Ovary (tissue), 3 donors: ENCODE measurements around the gene SLC44A1.

ENCODE experiments used
- EP300 ChIP-seq: sonication (generic); formaldehyde crosslinking; IDR thresholded peaks from one replicate; pipeline ENCODE4 v1.6.1; 2017; ENCODE audit warnings: antibody characterized with exemption
- POLR2A ChIP-seq: fragments of 450-650 bp; IDR thresholded peaks from one replicate; pipeline ENCODE4 v1.6.1; 2017; ENCODE audit warnings: antibody characterized with exemption, mild to moderate bottlenecking, moderate library complexity
- TF ChIP-seq, protein P1 (sequence below), 3 donors: fragments of 450-650 bp in 2 of 3; fragments of 200-600 bp in 1 of 3; IDR thresholded peaks; one replicate each; pipeline versions ENCODE4 v1.5.1 to v1.8.0; 2016 to 2022; ENCODE audit warnings: antibody characterized with exemption in 3 of 3, mild to moderate bottlenecking in 1 of 3
- donor health status: DM: no; HTN: no; CAD: no.

DNA sequence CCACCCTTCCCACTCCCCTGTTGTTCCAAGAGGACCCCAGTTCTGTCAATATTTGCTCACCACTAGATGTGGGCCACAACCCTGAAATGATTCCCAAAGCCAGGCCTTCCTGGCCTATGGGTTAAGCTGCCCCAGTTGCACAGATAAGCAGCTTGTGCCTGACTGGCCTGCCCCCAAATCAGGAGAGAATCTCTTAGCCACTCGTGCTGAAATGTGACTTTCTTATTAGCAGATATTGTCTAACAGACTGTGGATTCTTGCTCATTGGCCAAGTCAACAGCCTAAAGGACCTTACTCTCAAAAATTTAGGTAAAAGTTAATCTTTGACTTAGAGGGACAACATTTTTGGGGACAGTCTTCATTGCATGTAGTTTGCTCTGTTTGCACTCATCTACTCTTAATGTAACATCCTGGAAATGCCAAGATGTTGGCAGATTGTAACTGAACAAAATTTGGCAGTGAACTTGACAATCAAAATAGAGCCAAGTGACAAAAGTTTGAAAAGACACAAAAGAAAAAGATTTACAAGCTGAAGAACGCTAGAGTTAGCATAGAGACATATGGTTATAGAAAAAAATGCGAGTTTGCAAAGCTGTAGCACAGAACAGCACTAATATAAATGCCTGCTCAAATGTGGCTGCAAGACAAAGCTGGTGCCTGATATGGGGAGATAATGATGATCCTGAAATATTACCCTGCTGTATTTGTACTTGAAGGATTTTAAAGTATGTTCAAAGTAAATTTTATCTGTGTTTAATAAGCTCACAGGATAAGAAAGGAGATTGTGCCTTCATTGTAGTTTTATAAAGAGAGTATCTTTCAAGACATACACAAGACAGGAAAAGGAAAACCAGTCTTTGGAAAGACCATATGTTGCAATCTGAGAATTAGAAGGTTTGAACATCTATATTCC, 174.4 kb downstream of the SLC44A1 start:
- TF ChIP-seq, protein P1, sequence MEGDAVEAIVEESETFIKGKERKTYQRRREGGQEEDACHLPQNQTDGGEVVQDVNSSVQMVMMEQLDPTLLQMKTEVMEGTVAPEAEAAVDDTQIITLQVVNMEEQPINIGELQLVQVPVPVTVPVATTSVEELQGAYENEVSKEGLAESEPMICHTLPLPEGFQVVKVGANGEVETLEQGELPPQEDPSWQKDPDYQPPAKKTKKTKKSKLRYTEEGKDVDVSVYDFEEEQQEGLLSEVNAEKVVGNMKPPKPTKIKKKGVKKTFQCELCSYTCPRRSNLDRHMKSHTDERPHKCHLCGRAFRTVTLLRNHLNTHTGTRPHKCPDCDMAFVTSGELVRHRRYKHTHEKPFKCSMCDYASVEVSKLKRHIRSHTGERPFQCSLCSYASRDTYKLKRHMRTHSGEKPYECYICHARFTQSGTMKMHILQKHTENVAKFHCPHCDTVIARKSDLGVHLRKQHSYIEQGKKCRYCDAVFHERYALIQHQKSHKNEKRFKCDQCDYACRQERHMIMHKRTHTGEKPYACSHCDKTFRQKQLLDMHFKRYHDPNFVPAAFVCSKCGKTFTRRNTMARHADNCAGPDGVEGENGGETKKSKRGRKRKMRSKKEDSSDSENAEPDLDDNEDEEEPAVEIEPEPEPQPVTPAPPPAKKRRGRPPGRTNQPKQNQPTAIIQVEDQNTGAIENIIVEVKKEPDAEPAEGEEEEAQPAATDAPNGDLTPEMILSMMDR (IDR thresholded peaks at IDR 0.05) = no peak
- TF ChIP-seq EP300 = no peak
- TF ChIP-seq POLR2A = no peak
